ENCODE measurements around the gene KDF1. TPM values are rescaled to one million over a fixed set of nuclear protein-coding genes. Genes with fewer than 3 reads are reported as not detected.

KDF1 gene
- total RNA-seq, 2 donors from 2014 or later: 14.0 to 42.8 TPM

DNA sequence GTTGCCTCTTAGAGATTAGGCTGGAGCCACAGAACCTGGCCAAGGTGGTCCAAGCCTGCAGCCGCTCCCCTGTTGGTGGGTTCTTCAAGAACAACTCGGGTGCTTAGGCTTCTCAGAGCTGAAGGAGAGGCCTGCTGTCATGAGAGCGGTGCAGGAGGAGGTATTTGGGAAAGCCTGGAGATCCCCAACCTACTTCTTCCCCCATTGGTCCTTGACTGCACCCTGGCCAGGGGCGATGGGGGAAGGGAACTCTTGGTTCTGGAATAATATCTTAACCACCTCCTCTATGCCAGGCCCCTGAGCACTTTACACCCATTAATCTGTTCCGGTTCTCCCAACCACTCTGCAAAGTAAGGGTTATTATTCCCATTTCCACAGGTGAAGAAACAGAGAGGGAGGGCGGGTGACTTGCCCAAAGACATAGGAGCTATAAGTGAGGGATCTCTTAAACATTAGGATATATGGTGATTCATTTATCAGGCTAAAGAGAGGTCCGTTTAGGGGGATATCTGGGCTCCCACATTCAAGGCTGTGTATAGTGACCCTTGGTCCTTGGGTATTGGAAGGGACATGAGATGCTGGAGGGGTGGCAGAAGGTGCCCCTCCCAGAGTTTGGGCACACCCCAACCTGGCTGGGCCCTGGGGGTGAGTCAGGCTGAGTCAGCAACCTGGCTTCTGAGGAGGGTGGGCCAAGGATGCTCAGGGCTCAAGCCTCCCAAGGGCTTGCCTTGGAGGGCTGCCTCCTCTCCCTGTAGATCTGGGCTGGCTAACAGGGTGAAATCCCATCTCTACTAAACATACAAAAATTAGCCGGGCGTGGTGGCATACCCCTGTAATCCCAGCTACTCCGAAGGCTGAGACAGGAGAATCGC is 38.4 kb upstream of the KDF1 start:
- Histone ChIP-seq H3K4me3 (no peak overlapping the region), H3K36me3 (no peaks in the 10 kb centered on the region), H3K27ac (peak overlapping the region; percentile 68 to 77), H3K9me3 (no peaks in the 10 kb centered on the region), H3K4me1 (replicated peaks) (peaks cover 3% of the 10 kb centered on the region), H3K27me3 (replicated peaks; ENCODE audit: insufficient read depth) (no peaks in the 10 kb centered on the region)
- no peak for DNase-seq (ENCODE audit: low spot score)
- 90% methylated on average over 11 of the region's 11 CpGs for WGBS
- TF ChIP-seq POLR2AphosphoS5 (IDR thresholded peaks at IDR 0.05) (no peak), POLR2A (IDR thresholded peaks at IDR 0.05) (no peak)
- TF ChIP-seq, protein P1, sequence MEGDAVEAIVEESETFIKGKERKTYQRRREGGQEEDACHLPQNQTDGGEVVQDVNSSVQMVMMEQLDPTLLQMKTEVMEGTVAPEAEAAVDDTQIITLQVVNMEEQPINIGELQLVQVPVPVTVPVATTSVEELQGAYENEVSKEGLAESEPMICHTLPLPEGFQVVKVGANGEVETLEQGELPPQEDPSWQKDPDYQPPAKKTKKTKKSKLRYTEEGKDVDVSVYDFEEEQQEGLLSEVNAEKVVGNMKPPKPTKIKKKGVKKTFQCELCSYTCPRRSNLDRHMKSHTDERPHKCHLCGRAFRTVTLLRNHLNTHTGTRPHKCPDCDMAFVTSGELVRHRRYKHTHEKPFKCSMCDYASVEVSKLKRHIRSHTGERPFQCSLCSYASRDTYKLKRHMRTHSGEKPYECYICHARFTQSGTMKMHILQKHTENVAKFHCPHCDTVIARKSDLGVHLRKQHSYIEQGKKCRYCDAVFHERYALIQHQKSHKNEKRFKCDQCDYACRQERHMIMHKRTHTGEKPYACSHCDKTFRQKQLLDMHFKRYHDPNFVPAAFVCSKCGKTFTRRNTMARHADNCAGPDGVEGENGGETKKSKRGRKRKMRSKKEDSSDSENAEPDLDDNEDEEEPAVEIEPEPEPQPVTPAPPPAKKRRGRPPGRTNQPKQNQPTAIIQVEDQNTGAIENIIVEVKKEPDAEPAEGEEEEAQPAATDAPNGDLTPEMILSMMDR (IDR thresholded peaks at IDR 0.05): no peak
- intact Hi-C loops (cut with DNase I): loop anchor here (2.0 kb wide), 1 partner anchor 14 kb away; the partner anchor contains the start of gene TENT5B

DNA sequence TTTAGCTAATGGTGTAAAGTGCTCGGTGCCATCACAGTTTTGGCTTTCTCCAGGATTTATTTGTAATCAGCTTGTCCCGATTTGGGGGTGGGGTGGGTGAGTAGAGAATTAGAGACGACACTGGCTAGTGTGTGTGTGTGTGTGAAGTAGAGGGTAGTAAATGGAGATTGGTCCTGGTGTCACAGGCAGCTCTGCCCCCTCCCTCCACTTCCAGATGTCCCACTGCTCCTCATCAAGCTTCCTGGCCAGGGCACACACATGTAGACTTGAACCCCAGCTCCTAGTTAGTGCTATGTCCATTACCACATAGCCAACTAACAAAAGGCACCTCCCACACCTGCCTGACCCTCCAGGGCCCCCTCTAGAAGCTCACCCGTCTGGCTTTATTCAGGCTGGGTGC is 36.4 kb upstream of the KDF1 start:
- 79% methylated on average over 4 of the region's 4 CpGs for WGBS
- H3K4me1 ChIP-seq (replicated peaks): peaks cover 3% of the 10 kb centered on the region
- no peak for DNase-seq (ENCODE audit: low spot score)
- no peak overlapping the region for H3K4me3 ChIP-seq
- no peaks in the 10 kb centered on the region for H3K27me3 ChIP-seq (replicated peaks; ENCODE audit: insufficient read depth)
- H3K36me3 ChIP-seq: no peaks in the 10 kb centered on the region
- TF ChIP-seq POLR2AphosphoS5 (IDR thresholded peaks at IDR 0.05) (no peak), POLR2A (IDR thresholded peaks at IDR 0.05) (no peak)
- TF ChIP-seq, protein P1 (IDR thresholded peaks at IDR 0.05): no peak
- no peak overlapping the region for H3K27ac ChIP-seq
- H3K9me3 ChIP-seq: no peaks in the 10 kb centered on the region
- intact Hi-C loops (cut with DNase I): loop anchor here (2.0 kb wide), 2 partner anchors 48 to 100 kb away; no protein-coding TSS in a partner anchor

DNA sequence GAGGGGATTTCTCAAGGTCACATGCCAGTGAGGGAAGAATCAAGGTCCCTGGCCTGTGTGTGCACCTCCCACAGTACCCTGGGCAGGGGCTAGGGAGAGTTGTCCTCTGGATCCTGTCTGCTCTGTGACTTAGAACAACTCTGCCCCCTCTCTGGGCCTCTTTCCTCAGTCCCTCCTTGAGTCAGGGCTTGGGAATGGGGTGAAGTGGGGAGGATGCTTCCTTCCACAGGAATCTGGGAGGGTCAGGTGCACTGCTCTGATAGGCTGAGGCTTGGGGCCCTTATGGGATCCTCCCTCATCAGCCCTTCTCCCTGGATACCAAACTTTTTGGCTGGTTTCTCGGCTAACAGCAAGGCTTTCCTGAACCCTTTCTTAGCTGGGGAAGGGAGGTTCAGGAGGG is 35.8 kb upstream of the KDF1 start:
- 73% methylated on average over 1 of the region's 1 CpG for WGBS
- Histone ChIP-seq H3K4me3 (no peak overlapping the region), H3K4me1 (replicated peaks) (peaks cover 3% of the 10 kb centered on the region), H3K27me3 (replicated peaks; ENCODE audit: insufficient read depth) (no peaks in the 10 kb centered on the region), H3K27ac (no peak overlapping the region), H3K36me3 (no peaks in the 10 kb centered on the region), H3K9me3 (no peaks in the 10 kb centered on the region)
- no peak for DNase-seq (ENCODE audit: low spot score)
- intact Hi-C loops (cut with DNase I): loop anchor here (2.0 kb wide), 2 partner anchors 49 to 101 kb away; no protein-coding TSS in a partner anchor
- TF ChIP-seq, protein P1 (IDR thresholded peaks at IDR 0.05): no peak
- TF ChIP-seq POLR2A (IDR thresholded peaks at IDR 0.05) (no peak), POLR2AphosphoS5 (IDR thresholded peaks at IDR 0.05) (no peak)

DNA sequence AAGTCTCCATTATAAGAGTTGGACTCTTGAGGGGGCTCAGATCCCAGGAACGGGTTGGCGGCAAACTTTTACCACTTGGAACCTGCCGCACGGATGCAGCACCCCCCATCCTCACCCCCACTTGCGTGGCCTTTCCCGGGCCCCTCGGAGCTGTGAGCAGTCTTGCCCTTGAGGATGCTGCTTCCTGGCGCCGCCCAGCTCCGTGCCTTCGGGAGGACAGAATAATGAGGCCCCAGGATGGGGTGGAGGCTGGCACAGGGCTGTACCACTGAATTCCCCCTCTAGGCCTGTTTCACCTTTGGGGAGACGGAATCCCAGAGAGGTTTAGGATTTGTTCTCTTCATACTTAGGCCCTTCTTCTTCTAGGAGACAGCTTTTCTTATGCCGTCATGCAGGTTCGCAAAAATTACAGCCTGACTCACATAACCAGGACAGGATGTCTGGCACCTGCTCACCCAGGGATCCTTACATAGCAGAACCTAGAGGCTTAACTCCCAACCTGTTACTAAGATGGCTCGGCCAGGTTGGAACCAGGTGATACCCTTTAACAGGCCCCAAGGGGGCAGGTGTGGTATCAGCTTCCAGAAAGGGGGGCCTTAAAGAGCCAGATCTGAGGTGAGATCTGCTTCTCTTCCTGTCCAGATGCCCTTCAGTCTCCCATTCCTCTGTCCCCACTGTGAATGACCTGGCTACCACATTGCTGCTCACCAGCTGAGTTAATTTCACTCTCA is 34.7 kb upstream of the KDF1 start:
- no peaks in the 10 kb centered on the region for H3K4me1 ChIP-seq (replicated peaks)
- peak overlapping the region; percentile 51 to 56 for H3K27ac ChIP-seq
- H3K36me3 ChIP-seq: no peaks in the 10 kb centered on the region
- DNase-seq (ENCODE audit: low spot score): no peak
- WGBS: 32% methylated on average over 15 of the region's 15 CpGs
- peak overlapping the region; percentile 57 to 72 for H3K4me3 ChIP-seq
- no peaks in the 10 kb centered on the region for H3K9me3 ChIP-seq
- no peaks in the 10 kb centered on the region for H3K27me3 ChIP-seq (replicated peaks; ENCODE audit: insufficient read depth)
- intact Hi-C loops (cut with DNase I): no loop called here
- TF ChIP-seq POLR2A (IDR thresholded peaks at IDR 0.05): no peak
- no peak for TF ChIP-seq POLR2AphosphoS5 (IDR thresholded peaks at IDR 0.05)
- TF ChIP-seq, protein P1 (IDR thresholded peaks at IDR 0.05): no peak
